Mesothelial cell of epicardium (in vitro differentiated cells): ENCODE measurements around the gene RCOR1. TPM values are rescaled to one million over a fixed set of nuclear protein-coding genes. Genes with fewer than 3 reads are reported as not detected.
A peak's percentile ranks its signal among the peaks of the same experiment; 100 is the strongest.
"Not testable (repeated sequence)": the region's sequence is repeated elsewhere in the genome, so short reads cannot be mapped to it uniquely, and the experiment has no call there.

Experiments used
- DNase-seq, 2 experiments: peaks; one replicate each; pipeline ENCODE4 v3.0.0; 2021; ENCODE audit warnings: low spot score in 2 of 2; ENCODE audit not compliant: unreplicated experiment in 2 of 2
- H3K27ac Mint-ChIP-seq: 2 replicates; pipeline ENCODE4 v1.8.0; 2021; ENCODE audit warnings: mixed read lengths
- H3K27me3 Mint-ChIP-seq: 2 replicates; pipeline ENCODE4 v1.8.0; 2021; ENCODE audit warnings: low read depth, mixed read lengths
- H3K36me3 Mint-ChIP-seq: 2 replicates; pipeline ENCODE4 v1.8.0; 2021; ENCODE audit warnings: mixed read lengths
- H3K4me1 Mint-ChIP-seq: 2 replicates; pipeline ENCODE4 v1.8.0; 2021; ENCODE audit warnings: mixed read lengths
- H3K4me3 Mint-ChIP-seq: 2 replicates; pipeline ENCODE4 v1.8.0; 2021; ENCODE audit warnings: mild to moderate bottlenecking, moderate library complexity, mixed read lengths
- H3K9me3 Mint-ChIP-seq: 2 replicates; pipeline ENCODE4 v1.8.0; 2021; ENCODE audit warnings: mixed read lengths
- CTCF ChIP-seq: fragments of 200-600 bp; sonication (generic); IDR thresholded peaks from one replicate; pipeline ENCODE4 v1.5.0; 2021; ENCODE audit warnings: antibody characterized with exemption; ENCODE audit not compliant: unreplicated experiment
- total RNA-seq: library from RNA; stranded (reverse); gene quantifications from 3 replicates; pipeline ENCODE4 v1.2.1, GENCODE V29; 2021

Gene RCOR1
- 43.2 to 47.4 TPM (median 45.1 TPM) in 3 replicates for total RNA-seq

GRCh38 chr14:102591944-102592762, at the start of gene RCOR1:
Gene RCOR1 (plus strand): TSS chr14:102592649. CDS start chr14:102592887, 238 bp downstream.
- Mint-ChIP-seq H3K27me3 (no peaks in the 10 kb centered on the region), H3K27ac (peak within 1 kb of the TSS; percentile 99), H3K4me1 (peaks cover 47% of the 10 kb centered on the region), H3K36me3 (no peaks in the 10 kb centered on the region), H3K4me3 (peak within 1 kb of the TSS; percentile 89), H3K9me3 (no peaks in the 10 kb centered on the region)
- TF ChIP-seq CTCF, result no peak
- peak; percentile 98 for DNase-seq

GRCh38 chr14:102544046-102544746, 48.3 kb upstream of the RCOR1 start:
- no peak for DNase-seq
- Mint-ChIP-seq H3K4me3 (no peak overlapping the region), H3K9me3 (peaks cover 4% of the 10 kb centered on the region), H3K4me1 (peaks cover 36% of the 10 kb centered on the region), H3K36me3 (peaks cover 2% of the 10 kb centered on the region), H3K27ac (no peak overlapping the region), H3K27me3 (peaks cover 21% of the 10 kb centered on the region)
- no peak for TF ChIP-seq CTCF

- Mint-ChIP-seq H3K4me1 (peaks cover 31% of the 10 kb centered on the region), H3K27ac (peak overlapping the region; percentile 94), H3K4me3 (peak overlapping the region; percentile 44), H3K27me3 (peaks cover 21% of the 10 kb centered on the region), H3K36me3 (peaks cover 2% of the 10 kb centered on the region), H3K9me3 (peaks cover 4% of the 10 kb centered on the region)
- TF ChIP-seq CTCF, result no peak
- no peak for DNase-seq
These were observed 47.5 kb upstream of the RCOR1 start for GRCh38 chr14:102544747-102545460.

- peak overlapping the region; percentile 94 for H3K27ac Mint-ChIP-seq
- H3K36me3 Mint-ChIP-seq, result peaks cover 2% of the 10 kb centered on the region
- H3K9me3 Mint-ChIP-seq, result peaks cover 4% of the 10 kb centered on the region
- no peak for TF ChIP-seq CTCF
- H3K4me3 Mint-ChIP-seq, result peak overlapping the region; percentile 44
- peaks cover 25% of the 10 kb centered on the region for H3K4me1 Mint-ChIP-seq
- H3K27me3 Mint-ChIP-seq, result peaks cover 21% of the 10 kb centered on the region
- no peak for DNase-seq
These were observed 46.8 kb upstream of the RCOR1 start for GRCh38 chr14:102545461-102546265.

GRCh38 chr14:102548616-102549240, 43.7 kb upstream of the RCOR1 start:
- H3K27me3 Mint-ChIP-seq, result peaks cover 15% of the 10 kb centered on the region
- H3K4me3 Mint-ChIP-seq, result no peak overlapping the region
- no peak for DNase-seq
- no peak for TF ChIP-seq CTCF
- peak overlapping the region; percentile 6 for H3K27ac Mint-ChIP-seq
- H3K4me1 Mint-ChIP-seq, result peaks cover 33% of the 10 kb centered on the region
- H3K9me3 Mint-ChIP-seq, result peaks cover 4% of the 10 kb centered on the region
- peaks cover 2% of the 10 kb centered on the region for H3K36me3 Mint-ChIP-seq

- not testable (repeated sequence) for H3K9me3 Mint-ChIP-seq, H3K27me3 Mint-ChIP-seq, DNase-seq, H3K36me3 Mint-ChIP-seq, H3K27ac Mint-ChIP-seq, H3K4me3 Mint-ChIP-seq
- H3K4me1 Mint-ChIP-seq, result peaks cover 22% of the 10 kb centered on the region
These were observed 41.5 kb upstream of the RCOR1 start for GRCh38 chr14:102550927-102551401.
